RWPE1 (cell line): Measurements from ENCODE around the gene PCBP4.
A peak's percentile ranks its signal among the peaks of the same experiment; 100 is the strongest.

Source experiments
- CTCF ChIA-PET: fragments of 350-600 bp; sonication (Branson Sonifier 250); formaldehyde crosslinking; extraction: SDS; loops from one replicate; lab custom pipeline; 2021; lab: Yijun Ruan, JAX
- POLR2A ChIA-PET: fragments of 400-600 bp; formaldehyde crosslinking; extraction: SDS; loops from one replicate; lab custom pipeline; 2020; ENCODE audit warnings: antibody characterized with exemption; ENCODE audit not compliant: low non-redundant PET; lab: Yijun Ruan, JAX
- DNase-seq: peaks from one replicate; pipeline ENCODE4 v3.0.0; 2012; ENCODE audit warnings: low spot score
- H3K27ac ChIP-seq: fragments of 450-650 bp; 2 replicates; pipeline ENCODE4 v1.5.1; 2017
- TF ChIP-seq, protein P1 (sequence below): fragments of 450-650 bp; conservative IDR thresholded peaks from 2 replicates; pipeline ENCODE4 v1.5.1; 2017; ENCODE audit warnings: low read depth, mild to moderate bottlenecking

Gene PCBP4

DNA sequence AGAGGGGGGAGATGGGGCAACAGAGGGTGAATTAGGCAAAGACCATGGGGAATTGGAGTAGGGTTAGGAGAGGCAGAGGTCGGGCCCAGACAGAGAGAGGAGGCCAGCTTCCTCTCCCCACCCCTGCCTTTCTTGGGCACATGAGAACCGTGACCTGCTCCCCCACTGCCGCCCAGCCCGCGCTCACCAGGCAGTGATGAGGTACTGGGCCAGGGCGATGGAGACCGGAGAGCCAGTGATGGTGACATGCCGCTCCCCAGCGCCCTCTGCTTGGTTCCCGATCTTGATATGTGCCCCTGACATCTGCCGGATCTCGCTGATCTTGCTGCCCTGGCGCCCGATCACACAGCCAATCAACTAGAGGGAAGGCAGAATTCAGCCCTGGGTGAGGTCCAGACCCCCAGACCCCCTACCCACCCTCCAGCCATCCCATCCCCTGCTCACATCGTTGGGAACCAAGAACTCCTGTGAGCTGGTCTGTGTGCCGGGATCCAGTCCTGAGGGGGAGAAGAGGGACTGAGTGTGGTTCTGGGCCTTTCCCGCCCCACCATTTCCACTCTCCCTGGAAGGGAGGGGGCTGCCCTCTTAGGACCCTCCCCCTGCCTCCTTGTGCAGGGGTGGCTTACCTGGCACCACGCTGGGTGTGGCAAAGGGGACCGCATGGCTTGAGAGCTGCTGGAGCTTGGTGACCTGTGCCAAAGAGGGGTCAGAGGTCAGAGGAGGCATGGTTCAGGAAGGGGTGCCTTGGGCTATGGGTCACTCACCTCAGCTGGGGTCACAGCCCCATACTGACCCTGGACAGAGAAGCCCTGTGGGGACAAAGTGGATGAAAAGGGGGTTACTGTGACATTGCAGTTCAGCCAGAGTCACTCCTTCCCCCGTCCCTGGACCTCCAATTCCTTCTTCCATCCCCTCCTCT lies 8.4 kb downstream of the PCBP4 start:
- ChIA-PET CTCF (no interaction called here), POLR2A (no interaction called here)
- DNase-seq: no peak
- TF ChIP-seq, protein P1, sequence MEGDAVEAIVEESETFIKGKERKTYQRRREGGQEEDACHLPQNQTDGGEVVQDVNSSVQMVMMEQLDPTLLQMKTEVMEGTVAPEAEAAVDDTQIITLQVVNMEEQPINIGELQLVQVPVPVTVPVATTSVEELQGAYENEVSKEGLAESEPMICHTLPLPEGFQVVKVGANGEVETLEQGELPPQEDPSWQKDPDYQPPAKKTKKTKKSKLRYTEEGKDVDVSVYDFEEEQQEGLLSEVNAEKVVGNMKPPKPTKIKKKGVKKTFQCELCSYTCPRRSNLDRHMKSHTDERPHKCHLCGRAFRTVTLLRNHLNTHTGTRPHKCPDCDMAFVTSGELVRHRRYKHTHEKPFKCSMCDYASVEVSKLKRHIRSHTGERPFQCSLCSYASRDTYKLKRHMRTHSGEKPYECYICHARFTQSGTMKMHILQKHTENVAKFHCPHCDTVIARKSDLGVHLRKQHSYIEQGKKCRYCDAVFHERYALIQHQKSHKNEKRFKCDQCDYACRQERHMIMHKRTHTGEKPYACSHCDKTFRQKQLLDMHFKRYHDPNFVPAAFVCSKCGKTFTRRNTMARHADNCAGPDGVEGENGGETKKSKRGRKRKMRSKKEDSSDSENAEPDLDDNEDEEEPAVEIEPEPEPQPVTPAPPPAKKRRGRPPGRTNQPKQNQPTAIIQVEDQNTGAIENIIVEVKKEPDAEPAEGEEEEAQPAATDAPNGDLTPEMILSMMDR: no peak
- peak overlapping the region; percentile 1; the same call in 1 of the 2 replicates for H3K27ac ChIP-seq

DNA sequence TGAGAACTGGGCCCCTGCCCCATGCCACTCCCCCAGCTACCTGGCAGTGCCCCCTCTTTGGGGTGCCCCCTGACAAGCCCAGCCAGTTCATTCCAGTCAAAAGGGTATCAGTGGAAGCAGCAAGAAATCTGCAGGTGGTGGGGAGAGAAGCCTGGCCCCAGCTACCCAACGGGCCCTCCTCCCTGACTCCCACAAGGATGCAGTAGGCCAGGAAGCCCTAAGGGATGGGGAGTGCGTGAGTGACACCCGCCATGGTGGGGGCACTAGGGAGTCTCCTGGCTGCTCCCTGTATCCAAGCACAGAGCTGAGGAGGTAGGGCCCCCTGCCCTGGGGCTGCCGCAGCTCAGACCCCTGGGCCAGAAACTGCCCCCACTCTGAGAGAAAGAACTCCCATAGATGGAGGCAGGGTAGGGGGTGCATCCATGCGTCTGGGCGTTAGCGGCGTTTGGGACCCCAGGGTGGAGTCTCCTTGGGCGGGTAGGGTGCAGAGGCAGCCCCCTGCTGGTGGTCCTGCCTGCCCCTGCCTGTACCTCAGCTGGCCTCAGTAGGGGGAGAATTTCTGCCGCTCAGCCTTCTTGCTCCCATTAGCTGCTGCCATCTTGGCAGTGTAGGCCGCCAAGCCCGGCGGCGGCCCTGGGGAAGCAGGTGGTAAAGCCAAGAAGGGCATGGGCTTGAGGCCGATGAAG lies 9.6 kb downstream of the PCBP4 start:
- ChIA-PET POLR2A (interaction anchor here (0.9 kb wide), 1 partner anchor 12 kb away, joined by 3 read pairs; no protein-coding TSS in a partner anchor), CTCF (interaction anchor here (0.5 to 1.2 kb wide), 4 partner anchors 11 to 1361 kb away, joined by 3 to 5 read pairs (median 3); no protein-coding TSS in a partner anchor)
- peak overlapping the region; percentile 78 for H3K27ac ChIP-seq
- DNase-seq: no peak
- TF ChIP-seq, protein P1: no peak

DNA sequence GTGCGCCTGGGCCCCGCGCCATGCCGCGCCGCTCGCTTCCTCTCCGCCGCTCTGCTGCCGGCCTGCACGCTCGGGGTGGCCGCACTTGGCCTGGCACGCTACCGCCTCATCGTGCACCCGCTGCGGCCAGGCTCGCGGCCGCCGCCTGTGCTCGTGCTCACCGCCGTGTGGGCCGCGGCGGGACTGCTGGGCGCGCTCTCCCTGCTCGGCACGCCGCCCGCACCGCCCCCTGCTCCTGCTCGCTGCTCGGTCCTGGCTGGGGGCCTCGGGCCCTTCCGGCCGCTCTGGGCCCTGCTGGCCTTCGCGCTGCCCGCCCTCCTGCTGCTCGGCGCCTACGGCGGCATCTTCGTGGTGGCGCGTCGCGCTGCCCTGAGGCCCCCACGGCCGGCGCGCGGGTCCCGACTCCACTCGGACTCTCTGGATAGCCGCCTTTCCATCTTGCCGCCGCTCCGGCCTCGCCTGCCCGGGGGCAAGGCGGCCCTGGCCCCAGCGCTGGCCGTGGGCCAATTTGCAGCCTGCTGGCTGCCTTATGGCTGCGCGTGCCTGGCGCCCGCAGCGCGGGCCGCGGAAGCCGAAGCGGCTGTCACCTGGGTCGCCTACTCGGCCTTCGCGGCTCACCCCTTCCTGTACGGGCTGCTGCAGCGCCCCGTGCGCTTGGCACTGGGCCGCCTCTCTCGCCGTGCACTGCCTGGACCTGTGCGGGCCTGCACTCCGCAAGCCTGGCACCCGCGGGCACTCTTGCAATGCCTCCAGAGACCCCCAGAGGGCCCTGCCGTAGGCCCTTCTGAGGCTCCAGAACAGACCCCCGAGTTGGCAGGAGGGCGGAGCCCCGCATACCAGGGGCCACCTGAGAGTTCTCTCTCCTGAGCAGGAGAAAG lies 11.1 kb downstream of the PCBP4 start:
- CTCF ChIA-PET: interaction anchor here (0.8 to 1.2 kb wide), 4 partner anchors 9 to 151 kb away, joined by 3 to 4 read pairs (median 3); no protein-coding TSS in a partner anchor
- peak; percentile 43 for DNase-seq
- TF ChIP-seq, protein P1: peak; percentile 78
- H3K27ac ChIP-seq: peak overlapping the region; percentile 78
- POLR2A ChIA-PET: no interaction called here

DNA sequence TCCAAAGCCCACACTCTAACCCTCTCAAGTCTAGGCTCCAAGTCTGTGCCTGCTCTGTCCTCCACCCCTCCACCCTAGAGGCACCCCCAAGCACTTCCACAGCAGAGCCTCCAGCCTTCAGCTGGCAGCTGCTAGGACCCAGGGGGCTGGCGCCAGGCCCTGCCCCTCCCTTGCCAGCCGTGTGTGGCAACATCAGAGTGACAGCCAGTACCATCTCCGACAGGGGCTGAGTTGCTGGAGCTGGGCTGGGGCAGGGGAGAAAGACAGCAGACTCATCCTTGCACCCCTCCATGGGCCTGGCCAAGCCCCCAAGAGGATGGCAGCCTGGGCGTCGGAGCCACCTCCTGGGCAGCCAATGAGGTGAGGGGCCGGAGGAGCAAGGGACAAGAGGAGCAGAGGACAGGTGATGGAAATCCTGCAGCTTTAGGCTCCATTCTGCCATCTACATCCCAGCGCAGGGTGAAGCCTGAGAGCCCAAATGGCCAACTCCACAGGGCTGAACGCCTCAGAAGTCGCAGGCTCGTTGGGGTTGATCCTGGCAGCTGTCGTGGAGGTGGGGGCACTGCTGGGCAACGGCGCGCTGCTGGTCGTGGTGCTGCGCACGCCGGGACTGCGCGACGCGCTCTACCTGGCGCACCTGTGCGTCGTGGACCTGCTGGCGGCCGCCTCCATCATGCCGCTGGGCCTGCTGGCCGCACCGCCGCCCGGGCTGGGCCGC lies 11.9 kb downstream of the PCBP4 start, which contains the start of gene GPR62:
Gene GPR62 (plus strand): TSS at position 207 of the 718 bp plus-strand sequence. CDS start 272 bp downstream, at position 479.
- POLR2A ChIA-PET: no interaction called here
- H3K27ac ChIP-seq: peak within 1 kb of the TSS; percentile 78
- CTCF ChIA-PET: interaction anchor here (0.8 to 0.9 kb wide), 2 partner anchors 12 to 151 kb away, joined by 3 to 4 read pairs; no protein-coding TSS in a partner anchor
- no peak for DNase-seq
- TF ChIP-seq, protein P1: no peak

DNA sequence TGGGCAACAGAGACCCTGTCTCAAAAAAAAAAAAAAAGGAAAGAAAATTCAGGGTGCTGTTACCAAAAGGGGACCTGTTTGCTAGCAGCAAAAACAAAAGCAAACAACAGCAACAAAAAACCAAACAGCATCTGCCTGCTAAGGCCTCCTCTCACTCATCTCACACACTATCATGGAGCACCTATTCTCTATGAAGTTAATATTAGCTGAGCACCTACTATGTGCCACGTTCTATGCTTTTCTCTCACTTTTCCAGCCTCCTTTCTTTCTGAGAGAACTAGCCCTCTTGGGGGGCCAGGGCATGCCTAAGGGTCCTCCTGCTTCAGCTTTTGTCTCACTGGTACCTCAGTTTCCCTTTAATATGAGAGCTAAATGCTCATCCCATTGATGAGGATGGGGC lies 12.5 kb downstream of the PCBP4 start:
- CTCF ChIA-PET: interaction anchor here (0.5 kb wide), 1 partner anchor 457 kb away, joined by 6 read pairs; no protein-coding TSS in a partner anchor
- POLR2A ChIA-PET: no interaction called here

More for the DNA sequence above, 12.5 kb downstream of the PCBP4 start:
- no peak overlapping the region for H3K27ac ChIP-seq
- DNase-seq: no peak
- TF ChIP-seq, protein P1: no peak
